ENCODE results near the gene PEPD.

DNA sequence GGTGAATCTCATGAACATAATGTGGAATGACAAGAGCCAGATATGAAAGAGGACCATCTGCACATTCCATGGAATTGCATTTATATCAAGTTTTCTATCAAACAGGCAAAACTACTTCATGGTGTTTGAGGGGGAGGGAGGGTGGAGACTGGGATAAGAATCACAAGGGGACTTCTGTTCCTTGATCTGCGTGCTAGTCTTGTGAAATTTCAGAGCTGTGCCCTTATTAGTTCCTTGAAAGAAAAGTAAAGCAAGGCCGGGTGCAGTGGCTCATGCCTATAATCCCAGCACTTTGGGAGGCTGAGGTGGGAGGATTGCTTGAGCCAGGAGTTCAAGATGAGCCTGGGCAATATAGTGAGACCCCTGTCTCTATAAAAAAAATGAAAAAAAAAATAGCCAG lies 178.3 kb downstream of the PEPD start:
- TF ChIP-seq, protein P1, sequence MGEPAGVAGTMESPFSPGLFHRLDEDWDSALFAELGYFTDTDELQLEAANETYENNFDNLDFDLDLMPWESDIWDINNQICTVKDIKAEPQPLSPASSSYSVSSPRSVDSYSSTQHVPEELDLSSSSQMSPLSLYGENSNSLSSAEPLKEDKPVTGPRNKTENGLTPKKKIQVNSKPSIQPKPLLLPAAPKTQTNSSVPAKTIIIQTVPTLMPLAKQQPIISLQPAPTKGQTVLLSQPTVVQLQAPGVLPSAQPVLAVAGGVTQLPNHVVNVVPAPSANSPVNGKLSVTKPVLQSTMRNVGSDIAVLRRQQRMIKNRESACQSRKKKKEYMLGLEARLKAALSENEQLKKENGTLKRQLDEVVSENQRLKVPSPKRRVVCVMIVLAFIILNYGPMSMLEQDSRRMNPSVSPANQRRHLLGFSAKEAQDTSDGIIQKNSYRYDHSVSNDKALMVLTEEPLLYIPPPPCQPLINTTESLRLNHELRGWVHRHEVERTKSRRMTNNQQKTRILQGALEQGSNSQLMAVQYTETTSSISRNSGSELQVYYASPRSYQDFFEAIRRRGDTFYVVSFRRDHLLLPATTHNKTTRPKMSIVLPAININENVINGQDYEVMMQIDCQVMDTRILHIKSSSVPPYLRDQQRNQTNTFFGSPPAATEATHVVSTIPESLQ (CRISPR knock-in tag; IDR thresholded peaks at IDR 0.05): no peak
- TF ChIP-seq, protein P2, sequence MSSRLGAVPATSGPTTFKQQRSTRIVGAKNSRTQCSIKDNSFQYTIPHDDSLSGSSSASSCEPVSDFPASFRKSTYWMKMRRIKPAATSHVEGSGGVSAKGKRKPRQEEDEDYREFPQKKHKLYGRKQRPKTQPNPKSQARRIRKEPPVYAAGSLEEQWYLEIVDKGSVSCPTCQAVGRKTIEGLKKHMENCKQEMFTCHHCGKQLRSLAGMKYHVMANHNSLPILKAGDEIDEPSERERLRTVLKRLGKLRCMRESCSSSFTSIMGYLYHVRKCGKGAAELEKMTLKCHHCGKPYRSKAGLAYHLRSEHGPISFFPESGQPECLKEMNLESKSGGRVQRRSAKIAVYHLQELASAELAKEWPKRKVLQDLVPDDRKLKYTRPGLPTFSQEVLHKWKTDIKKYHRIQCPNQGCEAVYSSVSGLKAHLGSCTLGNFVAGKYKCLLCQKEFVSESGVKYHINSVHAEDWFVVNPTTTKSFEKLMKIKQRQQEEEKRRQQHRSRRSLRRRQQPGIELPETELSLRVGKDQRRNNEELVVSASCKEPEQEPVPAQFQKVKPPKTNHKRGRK (CRISPR knock-in tag; IDR thresholded peaks at IDR 0.05; ENCODE audit: borderline replicate concordance): no peak
- TF ChIP-seq IRF2 (CRISPR knock-in tag; IDR thresholded peaks at IDR 0.05; ENCODE audit: borderline replicate concordance, low read depth): no peak

Measured in WTC11 (cell line).